ENCODE data around the gene PRR18.
A peak's percentile ranks its signal among the peaks of the same experiment; 100 is the strongest.

GRCh38 chr6:166275714-166276166 lies 32.5 kb downstream of the PRR18 start:
- TF ChIP-seq CTCF (IDR thresholded peaks at IDR 0.05) (peak; percentile 100), SIN3A (IDR thresholded peaks at IDR 0.05; ENCODE audit: borderline replicate concordance, insufficient read depth, low read depth, low read length) (no peak), POLR2AphosphoS5 (IDR thresholded peaks at IDR 0.05; ENCODE audit: low read depth, low read length) (no peak)
